Testis (tissue), 3 donors: ENCODE measurements around the gene PDZD7. TPM values are rescaled to one million over a fixed set of nuclear protein-coding genes. Genes with fewer than 3 reads are reported as not detected.
A peak's percentile ranks its signal among the peaks of the same experiment; 100 is the strongest.

ENCODE experiments used
- DNase-seq: peaks from one replicate; pipeline ENCODE4 v3.0.0-alpha.2; 2019
- H3K27ac ChIP-seq, 2 donors: fragments of 200-600 bp; sonication (generic); one replicate each; pipeline ENCODE4 v1.5.1; 2019
- H3K27me3 ChIP-seq: fragments of 200-600 bp; sonication (generic); one replicate; pipeline ENCODE4 v1.5.1; 2019
- H3K36me3 ChIP-seq: fragments of 200-600 bp; sonication (generic); one replicate; pipeline ENCODE4 v1.5.1; 2017; ENCODE audit warnings: low read depth; ENCODE audit errors: missing control alignments
- H3K4me1 ChIP-seq: fragments of 200-600 bp; sonication (generic); one replicate; pipeline ENCODE4 v1.5.1; 2019
- H3K4me3 ChIP-seq, 2 donors: fragments of 200-600 bp; sonication (generic); one replicate each; pipeline ENCODE4 v1.5.1; 2017 to 2019
- H3K9me3 ChIP-seq: fragments of 200-600 bp; sonication (generic); one replicate; pipeline ENCODE4 v1.5.1; 2017
- POLR2A ChIP-seq: fragments of 450-650 bp; IDR thresholded peaks from one replicate; pipeline ENCODE4 v1.6.1; 2017; ENCODE audit warnings: antibody characterized with exemption, mild to moderate bottlenecking, moderate library complexity
- WGBS, 2 donors: methylation state at CpG; one replicate each; pipeline ENCODE4 v1.1.5; 2018; 5-methylcytosine and 5-hydroxymethylcytosine counted together
- intact Hi-C: fragments of 100-400 bp; cut with DNase I; formaldehyde crosslinking; loops from one replicate; pipeline ENCODE4 v1.15.1; 2023; ENCODE audit warnings: low total_unique reads
- polyA plus RNA-seq: library from polyadenylated mRNA; stranded (reverse); fragments of 350-450 nt; fragmentation: Illumina TruSeq; extraction: RNeasy Lipid Tissue Mini Kit (QIAGEN cat#74804); gene quantifications from one replicate; pipeline ENCODE4 v1.2.3, GENCODE V29; 2014; ENCODE audit warnings: low read depth, low replicate concordance; ENCODE audit not compliant: insufficient read depth
- total RNA-seq, 2 donors: library from RNA; depleted of rRNA; stranded (reverse); fragments of >200 nt; gene quantifications; one replicate each; pipeline ENCODE4 v1.2.3, GENCODE V29; 2016
- TF ChIP-seq, protein P1 (sequence below), 3 experiments: fragments of 450-650 bp in 2 of 3; fragments of 200-600 bp in 1 of 3; sonication (generic) in 1 of 3; IDR thresholded peaks; one replicate each; pipeline ENCODE4 v1.5.1; 2016 to 2019; ENCODE audit warnings: antibody characterized with exemption in 3 of 3, mild to moderate bottlenecking in 2 of 3, moderate library complexity in 1 of 3

The PDZD7 gene
- total and polyA plus RNA-seq, 3 donors from 2014 or later: 1.6 to 3.5 (median 2.2) TPM

- TF ChIP-seq, protein P1, sequence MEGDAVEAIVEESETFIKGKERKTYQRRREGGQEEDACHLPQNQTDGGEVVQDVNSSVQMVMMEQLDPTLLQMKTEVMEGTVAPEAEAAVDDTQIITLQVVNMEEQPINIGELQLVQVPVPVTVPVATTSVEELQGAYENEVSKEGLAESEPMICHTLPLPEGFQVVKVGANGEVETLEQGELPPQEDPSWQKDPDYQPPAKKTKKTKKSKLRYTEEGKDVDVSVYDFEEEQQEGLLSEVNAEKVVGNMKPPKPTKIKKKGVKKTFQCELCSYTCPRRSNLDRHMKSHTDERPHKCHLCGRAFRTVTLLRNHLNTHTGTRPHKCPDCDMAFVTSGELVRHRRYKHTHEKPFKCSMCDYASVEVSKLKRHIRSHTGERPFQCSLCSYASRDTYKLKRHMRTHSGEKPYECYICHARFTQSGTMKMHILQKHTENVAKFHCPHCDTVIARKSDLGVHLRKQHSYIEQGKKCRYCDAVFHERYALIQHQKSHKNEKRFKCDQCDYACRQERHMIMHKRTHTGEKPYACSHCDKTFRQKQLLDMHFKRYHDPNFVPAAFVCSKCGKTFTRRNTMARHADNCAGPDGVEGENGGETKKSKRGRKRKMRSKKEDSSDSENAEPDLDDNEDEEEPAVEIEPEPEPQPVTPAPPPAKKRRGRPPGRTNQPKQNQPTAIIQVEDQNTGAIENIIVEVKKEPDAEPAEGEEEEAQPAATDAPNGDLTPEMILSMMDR (IDR thresholded peaks at IDR 0.05): peak in 2 of 3 experiments; percentile 5 to 11
- TF ChIP-seq POLR2A: no peak
- intact Hi-C loops: no loop called here
Measured at GRCh38 chr10:101011517-101012423, 19.2 kb downstream of the PDZD7 start.

GRCh38 chr10:101010329-101010728, 20.6 kb downstream of the PDZD7 start:
- no peak overlapping the region for H3K27ac ChIP-seq
- H3K4me1 ChIP-seq: peaks cover 26% of the 10 kb centered on the region
- no peaks in the 10 kb centered on the region for H3K36me3 ChIP-seq
- peak overlapping the region in 1 of 2 donors; percentile 10 for H3K4me3 ChIP-seq
- no peaks in the 10 kb centered on the region for H3K27me3 ChIP-seq
- intact Hi-C loops: no loop called here
- TF ChIP-seq, protein P1 (IDR thresholded peaks at IDR 0.05): no peak
- no peak for TF ChIP-seq POLR2A
- no peak for DNase-seq
- WGBS, 2 donors: 81 to 83% methylated on average over 6 to 22 of the region's 22 CpGs
- H3K9me3 ChIP-seq: no peaks in the 10 kb centered on the region

More at GRCh38 chr10:101011517-101012423, 19.2 kb downstream of the PDZD7 start:
- WGBS, 2 donors: 47 to 49% methylated on average over 19 to 21 of the region's 22 CpGs
- Histone ChIP-seq H3K4me1 (peaks cover 21% of the 10 kb centered on the region), H3K27ac (no peak overlapping the region), H3K9me3 (no peaks in the 10 kb centered on the region), H3K36me3 (no peaks in the 10 kb centered on the region), H3K4me3 (peak overlapping the region in 1 of 2 donors; percentile 10), H3K27me3 (no peaks in the 10 kb centered on the region)
- no peak for DNase-seq

GRCh38 chr10:101008823-101009423, 22.0 kb downstream of the PDZD7 start:
- Histone ChIP-seq H3K4me3 (no peak overlapping the region), H3K27ac (peak overlapping the region; percentile 39 to 50), H3K27me3 (no peaks in the 10 kb centered on the region), H3K36me3 (no peaks in the 10 kb centered on the region), H3K9me3 (no peaks in the 10 kb centered on the region), H3K4me1 (peaks cover 26% of the 10 kb centered on the region)
- 73 to 97% methylated on average over 3 to 6 of the region's 6 CpGs for WGBS, 2 donors
- intact Hi-C loops: no loop called here
- TF ChIP-seq POLR2A: no peak
- TF ChIP-seq, protein P1 (IDR thresholded peaks at IDR 0.05): no peak
- no peak for DNase-seq

DNA sequence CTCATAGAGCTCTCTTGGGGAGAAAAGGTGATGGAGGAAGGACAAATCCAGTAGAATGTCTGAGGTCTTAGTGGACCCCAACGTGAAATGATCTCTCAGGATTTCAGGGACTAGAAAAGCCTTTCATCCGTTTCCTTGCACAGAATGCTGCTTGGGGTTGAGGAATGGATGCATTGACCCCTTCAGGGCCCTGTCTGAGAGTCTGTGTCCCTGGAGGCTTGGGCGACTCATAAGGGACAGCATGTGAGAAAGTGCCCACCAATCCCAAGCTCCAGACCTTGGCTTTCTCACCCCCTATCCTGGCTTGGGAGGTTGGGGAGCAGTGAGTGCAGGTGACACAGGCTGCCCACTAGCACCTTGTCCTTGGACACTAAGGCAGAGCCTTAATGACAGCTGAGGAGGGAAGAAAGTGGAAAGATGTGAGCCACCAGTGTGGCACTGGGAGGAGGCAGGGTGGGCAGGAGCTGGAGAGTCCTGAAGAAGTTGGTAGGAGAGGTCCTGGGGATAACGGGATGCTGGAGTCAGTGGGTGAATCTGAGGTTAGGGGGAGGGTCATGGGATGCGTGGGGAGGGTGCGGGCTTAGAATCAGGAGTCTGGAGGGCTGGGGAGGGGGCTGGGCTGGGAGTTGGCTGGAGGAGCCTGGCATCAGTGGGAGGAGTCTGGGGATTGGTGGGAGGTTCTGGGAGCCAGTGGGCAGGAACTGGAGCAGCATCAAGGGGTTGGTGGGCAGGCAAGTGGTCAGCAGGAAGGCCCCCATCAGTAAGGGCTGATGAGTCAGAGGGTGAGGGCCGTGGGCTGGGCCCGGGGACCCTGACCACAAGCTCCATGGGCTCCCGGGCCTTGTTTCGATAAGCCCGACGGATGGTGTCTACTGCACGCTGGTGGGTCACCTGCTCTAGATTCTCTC, 22.8 kb downstream of the PDZD7 start:
- H3K4me1 ChIP-seq: peaks cover 24% of the 10 kb centered on the region
- no peak for TF ChIP-seq POLR2A
- TF ChIP-seq, protein P1 (IDR thresholded peaks at IDR 0.05): no peak
- no peak overlapping the region for H3K4me3 ChIP-seq
- WGBS, 2 donors: 62 to 65% methylated on average over 6 to 13 of the region's 13 CpGs
- H3K27me3 ChIP-seq: no peaks in the 10 kb centered on the region
- no peaks in the 10 kb centered on the region for H3K9me3 ChIP-seq
- no peaks in the 10 kb centered on the region for H3K36me3 ChIP-seq
- peak overlapping the region; percentile 39 to 50 for H3K27ac ChIP-seq
- no peak for DNase-seq
- intact Hi-C loops: no loop called here
